Ectodermal cell (in vitro differentiated cells): ENCODE results near the gene FAM50B.
"Not testable (repeated sequence)": the region's sequence is repeated elsewhere in the genome, so short reads cannot be mapped to it uniquely, and the experiment has no call there.

ENCODE experiments used
- H3K27ac ChIP-seq: 2 replicates; pipeline ENCODE4 v1.7.0; 2013; ENCODE audit warnings: mild to moderate bottlenecking, low read depth, low read length; ENCODE audit not compliant: insufficient read depth, poor library complexity, severe bottlenecking
- H3K27me3 ChIP-seq: 2 replicates; pipeline ENCODE4 v1.7.0; 2013; ENCODE audit warnings: mild to moderate bottlenecking, low read length; ENCODE audit not compliant: insufficient read depth, control insufficient read depth, poor library complexity, severe bottlenecking
- H3K36me3 ChIP-seq: one replicate; pipeline ENCODE4 v1.7.0; 2013; ENCODE audit warnings: low read length; ENCODE audit not compliant: control insufficient read depth, insufficient read depth
- H3K4me1 ChIP-seq: one replicate; pipeline ENCODE4 v1.7.0; 2013; ENCODE audit warnings: low read length; ENCODE audit not compliant: control insufficient read depth, insufficient read depth
- H3K4me3 ChIP-seq: 2 replicates; pipeline ENCODE4 v1.7.0; 2013; ENCODE audit warnings: low read depth, low read length, control low read depth; ENCODE audit not compliant: insufficient read depth
- H3K9me3 ChIP-seq: 2 replicates; pipeline ENCODE4 v1.7.0; 2013; ENCODE audit warnings: mild to moderate bottlenecking, low read length, moderate library complexity; ENCODE audit not compliant: control insufficient read depth
- WGBS, 2 experiments: methylation state at CpG; one replicate each; pipeline ENCODE4 v1.1.7; 2013; ENCODE audit warnings: missing lambda C conversion rate in 2 of 2; 5-methylcytosine and 5-hydroxymethylcytosine counted together

Gene FAM50B

DNA sequence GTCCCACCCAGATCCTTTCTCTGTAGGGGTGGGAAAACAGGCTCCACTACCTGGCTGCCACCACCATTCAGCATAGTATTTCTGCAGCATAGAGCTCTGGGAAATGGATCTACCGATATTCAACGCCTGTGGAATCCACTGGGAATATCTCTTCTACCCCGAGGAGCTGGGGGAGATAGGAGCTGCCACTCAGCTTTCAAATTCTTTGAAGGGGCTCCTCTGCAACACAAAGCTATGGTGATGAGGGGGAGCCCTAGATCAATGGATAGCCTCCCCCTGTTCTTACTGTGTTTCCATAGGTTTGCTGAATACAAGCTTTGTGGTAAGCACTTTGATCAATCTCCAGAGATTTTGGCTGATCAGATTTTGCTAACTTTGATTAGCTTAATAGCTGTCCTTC, 12.9 kb downstream of the FAM50B start:
- WGBS, 2 experiments, result 67 to 73% methylated on average over 3 of the region's 3 CpGs
- no peaks in the 10 kb centered on the region for H3K4me1 ChIP-seq

DNA sequence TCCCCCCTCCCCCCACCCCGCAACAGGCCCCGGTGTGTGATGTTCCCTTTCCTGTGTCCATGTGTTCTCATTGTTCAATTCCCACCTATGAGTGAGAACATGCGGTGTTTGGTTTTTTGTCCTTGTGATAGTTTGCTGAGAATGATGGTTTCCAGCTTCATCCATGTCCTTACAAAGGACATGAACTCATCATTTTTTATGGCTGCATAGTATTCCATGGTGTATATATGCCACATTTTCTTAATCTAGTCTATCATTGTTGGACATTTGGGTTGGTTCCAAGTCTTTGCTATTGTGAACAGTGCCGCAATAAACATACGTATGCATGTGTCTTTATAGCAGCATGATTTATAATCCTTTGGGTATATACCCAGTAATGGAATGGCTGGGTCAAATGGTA, 14.1 kb downstream of the FAM50B start:
- not testable (repeated sequence) for H3K27me3 ChIP-seq, H3K4me3 ChIP-seq, H3K36me3 ChIP-seq, H3K4me1 ChIP-seq, H3K27ac ChIP-seq, H3K9me3 ChIP-seq
- no CpG with 5 or more reads among the region's 5 CpGs for WGBS, 2 experiments

More for the DNA sequence above, 12.9 kb downstream of the FAM50B start:
- no peaks in the 10 kb centered on the region for H3K9me3 ChIP-seq
- no peaks in the 10 kb centered on the region for H3K36me3 ChIP-seq
- H3K27me3 ChIP-seq, result no peaks in the 10 kb centered on the region
- H3K27ac ChIP-seq, result no peak overlapping the region
- H3K4me3 ChIP-seq, result no peak overlapping the region

DNA sequence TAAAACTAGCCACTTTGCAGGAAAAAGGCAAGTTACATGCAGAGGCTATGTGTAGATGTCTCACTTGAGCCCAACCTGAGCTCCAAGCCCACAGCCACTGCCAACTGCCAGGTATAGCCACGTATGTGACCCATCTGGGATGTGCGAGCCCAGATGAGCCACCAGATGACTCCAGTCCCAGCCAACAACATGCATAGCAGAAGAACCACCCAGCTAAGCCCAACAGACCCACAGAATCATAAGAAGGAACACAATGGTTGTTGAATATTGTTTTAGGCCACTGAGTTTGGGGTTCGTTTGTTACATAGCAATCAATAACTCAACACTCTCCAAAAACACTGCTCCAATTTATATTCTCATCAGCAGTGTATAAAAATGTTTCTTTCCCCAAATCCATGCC, 16.3 kb downstream of the FAM50B start:
- Histone ChIP-seq H3K36me3 (no peaks in the 10 kb centered on the region), H3K9me3 (no peaks in the 10 kb centered on the region), H3K4me3 (no peak overlapping the region), H3K27me3 (no peaks in the 10 kb centered on the region), H3K4me1 (no peaks in the 10 kb centered on the region), H3K27ac (no peak overlapping the region)
- WGBS, 2 experiments, result 88 to 96% methylated on average over 3 of the region's 3 CpGs

DNA sequence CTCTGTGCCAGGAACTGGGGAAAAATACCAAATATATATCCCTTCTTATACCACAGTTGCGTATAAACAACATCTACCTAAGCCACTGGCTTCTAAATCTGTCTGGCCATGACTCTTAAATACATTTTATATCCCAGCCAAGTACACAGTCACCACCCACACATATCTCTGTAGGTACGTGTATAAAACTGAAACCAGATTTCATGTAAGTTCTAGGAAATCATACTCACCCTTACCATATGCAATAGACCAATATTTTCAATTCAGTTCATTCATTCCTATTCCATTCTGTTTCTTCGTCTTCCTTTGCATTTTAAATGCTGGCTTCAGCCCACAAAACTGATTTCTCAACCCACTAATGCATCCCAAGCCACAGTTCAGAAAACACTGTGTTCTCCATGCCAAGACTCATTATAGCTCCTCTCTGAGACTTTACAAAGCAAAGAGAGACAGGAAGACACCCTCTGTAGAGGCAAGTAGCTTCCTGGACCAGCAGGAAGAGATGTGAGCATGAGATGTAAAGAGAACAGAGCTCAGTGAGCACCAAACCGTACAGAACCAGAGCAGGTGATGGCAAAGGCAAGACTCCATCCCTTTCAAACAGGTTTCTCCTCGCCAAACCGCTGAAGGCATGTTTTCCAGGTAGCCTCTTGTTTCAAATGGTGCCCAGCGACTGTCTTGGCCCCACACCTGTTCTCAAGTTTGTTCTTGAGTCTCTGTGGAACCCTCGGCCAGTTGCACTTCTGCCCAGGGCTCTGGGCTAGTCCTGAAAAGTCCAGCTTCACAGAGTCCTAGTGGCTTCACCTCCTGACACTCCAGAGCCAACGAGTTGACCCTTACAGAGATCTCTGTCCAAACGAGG, 18.7 kb downstream of the FAM50B start:
- no peaks in the 10 kb centered on the region for H3K4me1 ChIP-seq
- H3K27me3 ChIP-seq, result no peaks in the 10 kb centered on the region
- H3K4me3 ChIP-seq, result no peak overlapping the region
- no peaks in the 10 kb centered on the region for H3K9me3 ChIP-seq
- no peak overlapping the region for H3K27ac ChIP-seq
- 90 to 92% methylated on average over 10 of the region's 10 CpGs for WGBS, 2 experiments
- H3K36me3 ChIP-seq, result no peaks in the 10 kb centered on the region

DNA sequence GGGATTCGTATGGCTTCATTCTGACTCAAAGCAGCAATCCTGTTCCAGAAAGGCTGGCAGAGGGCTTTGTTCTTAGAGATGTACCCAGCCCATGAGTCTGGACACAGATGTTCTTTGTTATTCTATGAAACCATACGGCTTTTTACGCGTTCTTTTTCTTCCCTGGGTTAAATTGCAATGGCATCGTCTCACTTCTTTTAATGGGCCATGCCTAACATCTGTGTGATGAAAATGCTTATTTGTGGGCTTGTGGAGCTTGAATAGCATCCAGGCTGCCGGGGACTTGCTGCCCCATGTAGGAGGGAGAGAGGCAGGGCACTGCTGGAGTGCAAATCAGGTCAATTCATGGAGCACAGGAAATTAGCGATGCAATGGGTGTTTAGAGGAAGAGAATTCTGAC, 19.4 kb downstream of the FAM50B start:
- no peak overlapping the region for H3K27ac ChIP-seq
- H3K27me3 ChIP-seq, result no peaks in the 10 kb centered on the region
- H3K36me3 ChIP-seq, result no peaks in the 10 kb centered on the region
- H3K9me3 ChIP-seq, result no peaks in the 10 kb centered on the region
- WGBS, 2 experiments, result 87 to 89% methylated on average over 7 of the region's 7 CpGs
- no peaks in the 10 kb centered on the region for H3K4me1 ChIP-seq
- no peak overlapping the region for H3K4me3 ChIP-seq

DNA sequence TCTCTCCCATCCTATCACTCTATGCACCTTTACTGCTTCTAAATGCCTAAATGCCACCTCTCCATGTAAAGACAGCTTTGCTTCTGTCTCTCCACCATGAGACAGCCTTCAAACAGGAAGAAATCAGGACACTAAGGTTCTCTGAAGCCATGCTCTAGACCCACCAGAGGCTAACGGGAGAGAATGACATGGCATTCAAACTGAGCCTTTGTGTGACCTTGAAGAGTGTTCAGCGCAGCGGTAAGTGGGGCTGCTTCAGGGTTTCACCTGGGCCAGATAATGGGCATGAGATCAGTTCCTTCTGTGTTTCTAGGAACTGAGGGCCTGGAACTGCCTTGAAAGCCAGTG, 20.1 kb downstream of the FAM50B start:
- 93 to 95% methylated on average over 3 of the region's 3 CpGs for WGBS, 2 experiments
- no peaks in the 10 kb centered on the region for H3K27me3 ChIP-seq

DNA sequence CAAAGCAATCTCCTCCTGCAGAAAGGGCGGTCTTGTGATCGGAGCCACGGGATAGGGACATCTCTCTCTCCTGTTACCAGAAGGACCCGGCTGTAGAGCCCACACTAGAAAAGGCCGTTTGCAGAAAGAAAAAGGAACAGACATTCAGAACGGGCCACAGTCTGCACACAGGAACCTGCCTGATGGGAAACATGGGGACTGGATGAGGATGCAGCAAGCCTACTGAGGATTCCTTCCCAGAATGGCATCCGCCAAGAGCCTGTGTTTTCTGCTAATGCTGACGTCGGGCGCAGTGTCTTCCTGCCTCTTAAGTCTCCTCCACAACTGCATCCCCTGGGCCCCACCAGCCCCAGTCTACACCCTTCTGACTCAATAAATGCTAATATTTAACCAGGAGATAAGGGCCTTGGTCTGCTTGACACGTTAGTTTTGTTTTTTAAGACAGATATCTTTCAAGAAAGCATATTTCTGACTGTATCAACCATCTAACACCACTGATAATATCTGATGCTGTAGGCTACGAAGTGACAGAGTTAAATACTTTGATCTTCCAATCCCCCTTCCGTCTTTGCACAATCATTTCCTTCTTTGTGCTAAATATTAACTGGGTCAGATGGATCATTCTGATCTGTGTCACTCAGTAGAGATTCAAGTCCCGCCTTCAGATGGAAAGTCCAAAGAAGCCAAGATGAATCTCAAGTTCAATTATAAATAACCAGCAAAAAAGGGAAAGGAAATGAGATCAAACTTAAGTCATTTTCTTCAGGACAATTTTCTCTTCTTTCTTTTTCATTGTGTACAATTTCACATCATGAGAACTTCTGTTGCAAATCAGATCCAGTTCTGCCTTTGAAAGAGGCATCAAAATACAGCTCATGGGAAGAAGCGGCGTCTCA, 20.7 kb downstream of the FAM50B start:
- WGBS, 2 experiments, result 86 to 87% methylated on average over 16 of the region's 16 CpGs
- H3K9me3 ChIP-seq, result no peaks in the 10 kb centered on the region
- H3K4me1 ChIP-seq, result no peaks in the 10 kb centered on the region
- H3K4me3 ChIP-seq, result no peak overlapping the region
- no peaks in the 10 kb centered on the region for H3K36me3 ChIP-seq
- no peaks in the 10 kb centered on the region for H3K27me3 ChIP-seq
- no peak overlapping the region for H3K27ac ChIP-seq

More for the DNA sequence above, 20.1 kb downstream of the FAM50B start:
- H3K9me3 ChIP-seq, result no peaks in the 10 kb centered on the region
- no peaks in the 10 kb centered on the region for H3K36me3 ChIP-seq
- H3K4me1 ChIP-seq, result no peaks in the 10 kb centered on the region
- no peak overlapping the region for H3K4me3 ChIP-seq
- no peak overlapping the region for H3K27ac ChIP-seq

DNA sequence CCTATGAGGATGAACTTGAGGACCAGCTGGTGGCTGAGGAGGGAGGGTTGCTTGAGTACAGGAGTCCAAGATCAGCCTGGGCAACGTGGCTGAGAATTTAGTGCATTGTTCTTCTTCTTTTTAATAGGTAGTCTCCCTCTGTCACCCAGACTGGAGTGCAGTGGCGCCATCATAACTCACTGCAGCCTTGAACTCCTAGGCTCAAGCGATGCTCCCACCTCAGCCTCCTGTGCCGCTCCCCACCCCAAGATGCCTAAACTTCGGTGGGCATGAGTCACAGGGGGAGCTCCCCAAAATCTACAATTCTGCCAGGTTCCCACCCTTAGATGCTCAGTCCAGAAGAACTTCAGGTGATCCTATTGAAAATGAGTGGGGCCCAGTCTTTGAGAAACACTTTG, 21.4 kb downstream of the FAM50B start:
- H3K36me3 ChIP-seq, result no peaks in the 10 kb centered on the region
- H3K4me3 ChIP-seq, result no peak overlapping the region
- H3K9me3 ChIP-seq, result no peaks in the 10 kb centered on the region
- no peaks in the 10 kb centered on the region for H3K4me1 ChIP-seq
- no peaks in the 10 kb centered on the region for H3K27me3 ChIP-seq
- 94 to 96% methylated on average over 5 of the region's 5 CpGs for WGBS, 2 experiments
- H3K27ac ChIP-seq, result no peak overlapping the region

DNA sequence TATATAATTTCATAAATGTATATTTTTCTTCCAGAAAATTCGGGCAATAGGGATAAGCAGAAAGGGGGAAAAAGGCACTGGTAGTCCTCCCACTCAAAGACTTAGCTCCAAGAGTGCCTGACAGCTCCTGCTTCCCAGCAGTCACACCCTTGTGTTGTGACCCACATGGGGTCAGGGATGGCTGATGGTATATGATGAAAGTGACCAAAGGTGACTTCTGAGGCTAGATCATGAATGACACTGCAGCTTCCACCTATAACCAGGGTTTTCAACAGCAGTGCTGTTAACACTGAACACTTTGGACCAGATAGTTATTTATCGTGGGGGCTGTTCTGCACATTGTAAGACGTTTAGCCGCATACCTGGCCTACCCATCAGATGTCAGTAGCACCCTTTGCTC, 22.3 kb downstream of the FAM50B start:
- Histone ChIP-seq H3K27ac (no peak overlapping the region), H3K4me3 (no peak overlapping the region), H3K36me3 (no peaks in the 10 kb centered on the region), H3K4me1 (no peaks in the 10 kb centered on the region), H3K27me3 (no peaks in the 10 kb centered on the region), H3K9me3 (no peaks in the 10 kb centered on the region)
- 91 to 95% methylated on average over 4 of the region's 4 CpGs for WGBS, 2 experiments

DNA sequence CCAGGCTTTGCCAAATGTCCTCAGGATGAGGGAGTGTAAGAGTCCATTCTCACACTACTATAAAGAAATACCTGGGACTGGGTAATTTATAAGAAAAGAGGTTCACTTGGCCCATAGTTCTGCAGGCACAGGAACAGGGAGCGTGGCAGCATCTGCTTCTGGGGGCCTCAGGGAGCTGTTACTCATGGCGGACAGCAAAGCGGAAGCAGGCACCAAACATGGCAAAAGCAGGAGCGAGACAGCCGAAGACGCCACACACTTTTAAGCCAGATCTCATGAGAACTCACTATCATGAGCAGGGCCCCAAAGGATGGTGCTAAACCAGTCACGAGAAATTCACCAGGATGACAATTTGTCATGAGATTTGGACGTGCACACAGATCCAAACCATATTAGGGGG, 22.8 kb downstream of the FAM50B start:
- Histone ChIP-seq H3K27ac (no peak overlapping the region), H3K4me3 (no peak overlapping the region), H3K36me3 (no peaks in the 10 kb centered on the region), H3K4me1 (no peaks in the 10 kb centered on the region), H3K27me3 (no peaks in the 10 kb centered on the region), H3K9me3 (no peaks in the 10 kb centered on the region)
- WGBS, 2 experiments, result 93 to 95% methylated on average over 8 of the region's 8 CpGs
